ENCODE measurements around the gene LRRC43.

The LRRC43 gene

GRCh38 chr12:122182887-122183587 lies at the start of gene LRRC43:
Gene LRRC43, plus strand, starts transcription at chr12:122183123. Its CDS starts 22 bp downstream, at chr12:122183145.
- peak; percentile 10 for DNase-seq

- no peak for DNase-seq
Observed at GRCh38 chr12:122133192-122133950, 49.6 kb upstream of the LRRC43 start.

- DNase-seq: no peak
Observed at GRCh38 chr12:122135437-122136031, 47.4 kb upstream of the LRRC43 start.

GRCh38 chr12:122137229-122137628 lies 45.7 kb upstream of the LRRC43 start:
- no peak for DNase-seq

- no peak for DNase-seq
Observed at GRCh38 chr12:122137681-122138080, 45.2 kb upstream of the LRRC43 start.

GRCh38 chr12:122138181-122138580 lies 44.7 kb upstream of the LRRC43 start:
- DNase-seq: no peak

- DNase-seq: no peak
Observed at GRCh38 chr12:122138616-122139015, 44.3 kb upstream of the LRRC43 start.

- no peak for DNase-seq
Observed at GRCh38 chr12:122139266-122139665, 43.7 kb upstream of the LRRC43 start.

GRCh38 chr12:122139941-122140340 lies 43.0 kb upstream of the LRRC43 start:
- DNase-seq: no peak

- DNase-seq: no peak
Observed at GRCh38 chr12:122140467-122141257, 42.3 kb upstream of the LRRC43 start.

- DNase-seq: no peak
Observed at GRCh38 chr12:122141911-122142725, 40.8 kb upstream of the LRRC43 start.

GRCh38 chr12:122142857-122143256 lies 40.1 kb upstream of the LRRC43 start:
- no peak for DNase-seq

GRCh38 chr12:122144885-122145284 lies 38.0 kb upstream of the LRRC43 start:
- no peak for DNase-seq

GRCh38 chr12:122145505-122146330 lies 37.2 kb upstream of the LRRC43 start:
- no peak for DNase-seq

- DNase-seq: no peak
Observed at GRCh38 chr12:122147514-122148290, 35.2 kb upstream of the LRRC43 start.

- no peak for DNase-seq
Observed at GRCh38 chr12:122148657-122149056, 34.3 kb upstream of the LRRC43 start.

- DNase-seq: no peak
Observed at GRCh38 chr12:122150127-122150681, 32.7 kb upstream of the LRRC43 start.

GRCh38 chr12:122152754-122153153 lies 30.2 kb upstream of the LRRC43 start:
- DNase-seq: no peak

- DNase-seq: no peak
Observed at GRCh38 chr12:122155705-122156104, 27.2 kb upstream of the LRRC43 start.

GRCh38 chr12:122158700-122159285 lies 24.1 kb upstream of the LRRC43 start:
- DNase-seq: no peak

All from CD4-positive, alpha-beta T cell treated with Interleukin-17A for 1 hour (primary cell).